Measurements from ENCODE around the gene KCNJ1. TPM values are rescaled to one million over a fixed set of nuclear protein-coding genes. Genes with fewer than 3 reads are reported as not detected.

KCNJ1 gene
- total and polyA plus RNA-seq, 2 of the 8 experiments (the other 6 are each of a cell fraction or from before 2014, with no cell fraction given): 0.17 to 0.23 TPM

- Histone ChIP-seq H2BK12ac (ENCODE audit: low read depth, low read length) (no peak overlapping the region; the same call in 1 of the 2 replicates), H2BK5ac (ENCODE audit: low read depth, low read length) (no peak overlapping the region; the same call in 1 of the 2 replicates), H3K79me1 (ENCODE audit: low read depth, low read length) (no peaks in the 10 kb centered on the region), H3K4ac (replicated peaks; ENCODE audit: insufficient read length, low read depth, low read length) (peak overlapping the region; percentile 69), H4K91ac (replicated peaks; ENCODE audit: insufficient read length, low read length) (peak overlapping the region; percentile 75), H4K8ac (ENCODE audit: extremely low read depth, insufficient read depth, low read length) (no peak overlapping the region), H3K9me3 (ENCODE audit: insufficient read depth in 2 of 2, low read depth in 1 of 2, low read length in 1 of 2) (no peaks in the 10 kb centered on the region), H3K18ac (ENCODE audit: extremely low read depth, low read length) (no peak overlapping the region), H3K4me3 (ENCODE audit: extremely low read depth in 1 of 4, insufficient read depth in 2 of 4, low read depth in 3 of 4, low read length in 4 of 4) (peak overlapping the region in 1 of 4 experiments; percentile 35; a peak in 1 of 8 replicates), H3K14ac (ENCODE audit: insufficient read length) (no peak overlapping the region), H3K4me1 (replicated peaks in 1 of 4; ENCODE audit: control insufficient read depth in 3 of 4, insufficient read depth in 4 of 4, low read length in 3 of 4) (peaks cover 17 to 35% (median 23%) of the 10 kb centered on the region in 4 experiments), H3K9ac (replicated peaks in 1 of 4; ENCODE audit: extremely low read depth in 1 of 4, low read depth in 3 of 4, low read length in 3 of 4) (no peak overlapping the region), H2BK120ac (replicated peaks; ENCODE audit: low read depth, low read length) (no peak overlapping the region), H2BK15ac (ENCODE audit: low read length) (0 out of 2 replicates have a peak overlapping the region, but pooled peaks have one; percentile 13), H2AK5ac (ENCODE audit: low read depth, low read length) (no peak overlapping the region), H3K56ac (replicated peaks; ENCODE audit: insufficient read length, low read depth, low read length) (no peak overlapping the region), H3K27me3 (replicated peaks in 1 of 4; ENCODE audit: control insufficient read depth in 3 of 4, extremely low read depth in 1 of 4, insufficient read depth in 3 of 4, low read length in 3 of 4) (peaks cover 0 to 11% (median 9%) of the 10 kb centered on the region in 4 experiments; a peak in 5 of 7 replicates), H2AFZ (ENCODE audit: low read length) (0 out of 2 replicates have a peak overlapping the region, but pooled peaks have one; percentile 29), H3K79me2 (ENCODE audit: control insufficient read depth in 1 of 2, insufficient read depth in 2 of 2, low read length in 2 of 2) (no peaks in the 10 kb centered on the region), H3K4me2 (ENCODE audit: insufficient read depth in 1 of 2, low read depth in 2 of 2, low read length in 2 of 2) (peak overlapping the region; percentile 65 to 80; a peak in 2 of 4 replicates), H4K5ac (ENCODE audit: insufficient read length, low read depth, low read length) (no peak overlapping the region), H3K23me2 (ENCODE audit: low read depth, low read length) (no peaks in the 10 kb centered on the region), H4K20me1 (replicated peaks in 1 of 2; ENCODE audit: control insufficient read depth in 1 of 2, insufficient read depth in 2 of 2, low read length in 2 of 2) (no peaks in the 10 kb centered on the region), H2BK20ac (ENCODE audit: low read length) (no peak overlapping the region), H3K36me3 (ENCODE audit: control insufficient read depth in 2 of 4, insufficient read depth in 4 of 4, low read length in 3 of 4) (no peaks in the 10 kb centered on the region), H3K27ac (ENCODE audit: low read depth, low read length) (no peak overlapping the region), H3K23ac (ENCODE audit: insufficient read length) (no peak overlapping the region)
- ChIA-PET CTCF (ENCODE audit: partially characterized antibody) (interaction anchor here (1.0 to 4.9 kb wide), 3 partner anchors 8 to 13 kb away, joined by 3 to 35 read pairs (median 5); no protein-coding TSS in a partner anchor), POLR2A (ENCODE audit: partially characterized antibody) (interaction anchor here (1.1 kb wide), 1 partner anchor 274 kb away, joined by 4 read pairs; no protein-coding TSS in a partner anchor)
- WGBS, 2 experiments (ENCODE audit: extremely low coverage in 1 of 2, insufficient coverage in 1 of 2, insufficient read length in 1 of 2, insufficient replicate concordance in 2 of 2, low coverage in 1 of 2, low lambda C conversion rate in 2 of 2, missing lambda C conversion rate in 1 of 2): 25% methylated on average over 3 of the region's 3 CpGs; no CpG with 5 or more reads in 1 of the 2 experiments
- FAIRE-seq (no peak), DNase-seq (ENCODE audit: low read depth in 1 of 2, low spot score in 2 of 2) (no peak)
- no peak for TF ChIP-seq SP1 (IDR thresholded peaks at IDR 0.05; ENCODE audit: low read depth, low read length)
- TF ChIP-seq POLR2A (IDR thresholded peaks at IDR 0.05; ENCODE audit: control extremely low read depth in 1 of 2, low read depth in 2 of 2, low read length in 2 of 2): no peak
- TF ChIP-seq CEBPB (IDR thresholded peaks at IDR 0.05; ENCODE audit: low read depth, low read length): no peak
- TF ChIP-seq HDAC2 (IDR thresholded peaks at IDR 0.05; ENCODE audit: borderline replicate concordance in 1 of 2, low read depth in 2 of 2, low read length in 2 of 2): no peak
- TF ChIP-seq SRF (IDR thresholded peaks at IDR 0.05; ENCODE audit: low read depth, low read length): no peak
- TF ChIP-seq RXRA (IDR thresholded peaks at IDR 0.05; ENCODE audit: insufficient read depth, low read depth, low read length): no peak
- no peak for TF ChIP-seq BACH1 (IDR thresholded peaks at IDR 0.05; ENCODE audit: low read length)
- no peak for TF ChIP-seq JUN (IDR thresholded peaks at IDR 0.05; ENCODE audit: low read depth, low read length)
- no peak for TF ChIP-seq RFX5 (IDR thresholded peaks at IDR 0.05; ENCODE audit: borderline replicate concordance, low read depth, low read length)
- no peak for TF ChIP-seq NANOG (IDR thresholded peaks at IDR 0.05; ENCODE audit: insufficient read depth, low read depth, low read length, poor library complexity, severe bottlenecking)
- no peak for TF ChIP-seq CHD1 (IDR thresholded peaks at IDR 0.05; ENCODE audit: low read depth, low read length)
- no peak for TF ChIP-seq CREB1 (IDR thresholded peaks at IDR 0.05)
- TF ChIP-seq EGR1 (IDR thresholded peaks at IDR 0.05; ENCODE audit: borderline replicate concordance, low read depth, low read length): no peak
- TF ChIP-seq KDM4A (IDR thresholded peaks at IDR 0.05; ENCODE audit: low read depth, low read length, severe bottlenecking): no peak
- TF ChIP-seq BRCA1 (IDR thresholded peaks at IDR 0.05; ENCODE audit: low read depth, low read length): no peak
Observed at GRCh38 chr11:128872594-128872993, 5.5 kb upstream of the KCNJ1 start.

All from H1 (cell line).